Tibial nerve (tissue), 3 donors: ENCODE results near the gene PKP2.
"Not testable (repeated sequence)": the region's sequence is repeated elsewhere in the genome, so short reads cannot be mapped to it uniquely, and the experiment has no call there.

Experiments used
- CTCF ChIP-seq, 5 experiments: fragments of 200-600 bp in 3 of 5; fragments of 450-650 bp in 2 of 5; sonication (generic) in 3 of 5; IDR thresholded peaks; one replicate each; pipeline ENCODE4 v1.5.1; 2016 to 2019; ENCODE audit warnings: antibody characterized with exemption in 5 of 5, mild to moderate bottlenecking in 3 of 5, moderate library complexity in 2 of 5
- POLR2A ChIP-seq, 2 donors: fragments of 450-650 bp; IDR thresholded peaks; one replicate each; pipeline ENCODE4 v1.6.1; 2017; ENCODE audit warnings: antibody characterized with exemption in 2 of 2, mild to moderate bottlenecking in 2 of 2, moderate library complexity in 2 of 2

GRCh38 chr12:32861658-32862057 is 34.9 kb downstream of the PKP2 start:
- TF ChIP-seq CTCF, POLR2A (IDR thresholded peaks at IDR 0.05): not testable (repeated sequence)
